ENCODE measurements around the gene ASCL2. TPM values are rescaled to one million over a fixed set of nuclear protein-coding genes. Genes with fewer than 3 reads are reported as not detected.

ASCL2 gene
- total and polyA plus RNA-seq, 10 of the 15 experiments (the other 5 are each of a cell fraction or from before 2014, with no cell fraction given), result not detected

- TF ChIP-seq YY1 (IDR thresholded peaks at IDR 0.05; ENCODE audit: low read depth, low read length), result no peak
Measured at GRCh38 chr11:2263724-2264360, 6.5 kb downstream of the ASCL2 start (continued).

GRCh38 chr11:2263071-2263565 lies 7.3 kb downstream of the ASCL2 start:
- Histone ChIP-seq H3K27me3 (replicated peaks in 1 of 2; ENCODE audit: control insufficient read depth in 2 of 2, insufficient read depth in 2 of 2, low read length in 1 of 2) (no peaks in the 10 kb centered on the region), H3K9ac (ENCODE audit: control insufficient read depth, insufficient read depth, low read length) (no peak overlapping the region), H3K27ac (ENCODE audit: control insufficient read depth, insufficient read depth) (no peak overlapping the region), H3K79me2 (ENCODE audit: control insufficient read depth, insufficient read depth, low read length) (no peaks in the 10 kb centered on the region), H3K4me1 (ENCODE audit: control insufficient read depth, insufficient read depth, low read length) (peaks cover 15% of the 10 kb centered on the region), H3K36me3 (ENCODE audit: control insufficient read depth in 2 of 2, insufficient read depth in 2 of 2, low read length in 1 of 2) (no peaks in the 10 kb centered on the region), H2AFZ (ENCODE audit: control insufficient read depth, low read depth, low read length) (no peak overlapping the region), H3K4me2 (ENCODE audit: control insufficient read depth, insufficient read depth) (no peak overlapping the region), H3K4me3 (no peak overlapping the region), H3K9me3 (replicated peaks; ENCODE audit: control insufficient read depth, insufficient read depth, low read length) (no peaks in the 10 kb centered on the region; the same call in 2 of the 3 replicates), H4K20me1 (ENCODE audit: control insufficient read depth, insufficient read depth) (no peaks in the 10 kb centered on the region)
- ChIA-PET SMC1A (ENCODE audit: uncharacterized antibody, unreplicated experiment) (no interaction called here), CTCF (no interaction called here), RAD21 (ENCODE audit: unreplicated experiment) (no interaction called here), POLR2A (no interaction called here)
- FAIRE-seq (no peak), DNase-seq (ENCODE audit: low read depth, low spot score) (no peak), ATAC-seq (no peak)
- whole genome bisulfite sequencing (ENCODE audit: insufficient coverage, insufficient replicate concordance, low lambda C conversion rate, missing lambda C conversion rate), result 42% methylated on average over 8 of the region's 10 CpGs
- TF ChIP-seq CBFB (IDR thresholded peaks at IDR 0.05; ENCODE audit: low read depth), result no peak
- TF ChIP-seq BHLHE40 (IDR thresholded peaks at IDR 0.05; ENCODE audit: borderline replicate concordance in 1 of 2, low read depth in 2 of 2, low read length in 1 of 2), result no peak
- TF ChIP-seq PBX3 (IDR thresholded peaks at IDR 0.05; ENCODE audit: insufficient replicate concordance, low read depth, low read length), result no peak
- TF ChIP-seq HCFC1 (IDR thresholded peaks at IDR 0.05; ENCODE audit: low read length), result no peak
- TF ChIP-seq RELB (IDR thresholded peaks at IDR 0.05; ENCODE audit: low read depth), result no peak
- intact Hi-C loops (cut with micrococcal nuclease; ENCODE audit: unreplicated experiment) (no loop called here), in situ Hi-C loops (cut with MboI) (no loop called here)
- BruUV-seq (replicated peaks), result no TSS peak
